NCI-H1417 (cell line): ENCODE measurements around the gene EBF3.

Experiments
- DNase-seq, 3 experiments: peaks; one replicate each; lab custom pipeline; 2025; lab: John Stamatoyannopoulos, UW

The EBF3 gene

DNA sequence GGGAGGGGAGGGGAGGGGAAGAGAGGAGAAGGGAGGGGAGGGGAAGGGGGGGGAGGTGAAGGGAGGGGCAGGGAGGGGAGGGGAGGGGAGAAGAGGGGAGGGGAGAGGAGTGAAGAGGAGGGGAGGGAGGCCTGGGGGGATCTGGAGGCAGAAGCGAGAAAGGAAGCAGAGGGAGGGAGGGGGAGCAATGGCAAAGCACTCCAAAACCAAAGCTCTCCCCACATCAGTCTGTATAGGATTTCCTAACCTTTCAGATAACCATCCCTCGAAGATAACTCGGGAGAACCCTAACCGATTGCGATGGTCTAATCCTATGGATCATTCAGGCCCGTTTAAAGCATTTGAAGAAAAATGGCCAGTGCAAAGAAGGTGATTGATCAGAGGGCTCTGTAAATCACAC lies 19.0 kb downstream of the EBF3 start:
- no peak for DNase-seq

DNA sequence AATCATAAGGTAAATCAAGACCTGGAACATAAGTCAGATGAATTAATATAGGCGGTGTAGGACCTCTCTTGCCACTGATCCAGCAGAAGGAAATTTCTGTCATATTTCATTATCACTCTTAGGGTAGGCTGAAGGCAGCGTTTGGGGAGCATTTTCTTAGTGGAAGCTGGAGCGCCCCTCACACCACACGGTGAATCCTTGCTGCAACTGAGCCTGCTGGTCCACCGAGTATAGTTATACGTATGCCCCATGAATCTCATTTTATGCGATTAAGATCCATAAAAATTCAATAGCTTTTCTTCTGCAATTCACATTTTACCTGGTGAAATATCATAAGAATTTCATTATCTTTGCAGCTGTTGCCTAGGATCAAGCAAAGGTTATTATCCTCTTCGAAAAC lies 19.6 kb downstream of the EBF3 start:
- DNase-seq = no peak

DNA sequence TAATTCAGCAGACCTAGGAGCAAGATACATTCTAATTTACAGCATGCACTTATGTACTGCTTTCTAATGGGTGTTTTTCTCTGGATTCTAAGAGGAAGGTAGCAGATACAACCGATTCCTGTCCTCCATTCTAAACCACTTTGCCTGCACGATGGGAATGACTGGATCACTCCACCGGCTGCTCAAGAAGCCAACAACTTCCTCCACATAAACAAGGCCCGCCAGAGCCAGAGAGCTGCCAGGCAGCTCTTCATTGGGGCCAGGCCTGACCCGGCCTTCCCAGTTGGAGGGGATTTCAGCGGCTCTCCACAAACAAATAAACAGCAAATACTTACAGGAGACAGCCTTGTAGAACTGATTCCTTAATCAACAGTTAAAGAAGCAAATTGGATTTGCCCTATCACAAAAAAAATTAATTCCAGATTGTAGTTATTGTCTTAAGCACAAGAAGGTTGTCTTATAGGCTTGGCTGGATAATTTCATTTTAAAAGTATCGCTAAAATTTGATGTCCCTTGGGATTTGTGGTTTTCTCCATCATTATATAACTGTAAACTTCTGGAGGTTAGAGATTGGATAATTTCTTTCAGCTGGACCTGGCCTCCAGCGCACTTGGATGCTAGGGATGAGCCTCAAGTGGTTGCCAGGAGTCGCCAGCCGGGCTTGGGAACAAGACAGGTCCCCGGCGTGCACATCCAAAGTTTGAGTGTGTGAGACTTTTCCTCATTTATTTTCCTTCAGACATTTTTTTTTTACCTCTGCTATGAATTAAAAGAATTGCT lies 20.9 kb downstream of the EBF3 start:
- no peak for DNase-seq

DNA sequence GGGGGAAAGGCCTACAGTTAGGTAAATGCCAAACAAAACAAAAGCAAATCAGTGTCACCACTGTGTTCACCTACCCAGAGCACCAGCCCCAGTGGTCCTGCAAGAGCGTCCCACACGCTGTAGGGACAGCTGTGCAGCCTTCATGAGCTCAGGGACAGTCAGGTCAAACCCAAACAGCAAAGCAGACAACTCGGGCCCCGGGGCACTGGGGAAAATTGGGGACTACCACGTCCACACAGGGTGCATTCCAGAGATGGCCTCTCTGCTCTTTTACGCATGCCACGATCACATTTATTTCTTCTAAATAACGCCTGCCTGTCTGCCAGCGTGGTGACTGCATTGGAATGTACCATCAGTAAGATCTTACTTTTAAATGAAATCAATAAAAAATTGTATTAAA lies 21.7 kb downstream of the EBF3 start:
- no peak for DNase-seq

DNA sequence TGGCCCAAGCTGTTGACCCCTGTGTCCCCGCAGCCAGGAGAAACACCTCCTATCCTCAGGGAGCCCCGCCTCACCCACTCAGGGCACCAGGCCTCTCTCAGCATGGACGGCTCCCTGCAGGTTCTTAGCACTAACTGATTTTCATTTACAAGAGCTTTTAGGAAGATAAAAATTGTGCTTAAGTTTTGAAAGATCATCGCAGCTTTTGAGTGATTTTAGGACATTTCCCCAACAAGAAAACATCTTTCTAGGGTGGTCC lies 22.1 kb downstream of the EBF3 start:
- DNase-seq = no peak

DNA sequence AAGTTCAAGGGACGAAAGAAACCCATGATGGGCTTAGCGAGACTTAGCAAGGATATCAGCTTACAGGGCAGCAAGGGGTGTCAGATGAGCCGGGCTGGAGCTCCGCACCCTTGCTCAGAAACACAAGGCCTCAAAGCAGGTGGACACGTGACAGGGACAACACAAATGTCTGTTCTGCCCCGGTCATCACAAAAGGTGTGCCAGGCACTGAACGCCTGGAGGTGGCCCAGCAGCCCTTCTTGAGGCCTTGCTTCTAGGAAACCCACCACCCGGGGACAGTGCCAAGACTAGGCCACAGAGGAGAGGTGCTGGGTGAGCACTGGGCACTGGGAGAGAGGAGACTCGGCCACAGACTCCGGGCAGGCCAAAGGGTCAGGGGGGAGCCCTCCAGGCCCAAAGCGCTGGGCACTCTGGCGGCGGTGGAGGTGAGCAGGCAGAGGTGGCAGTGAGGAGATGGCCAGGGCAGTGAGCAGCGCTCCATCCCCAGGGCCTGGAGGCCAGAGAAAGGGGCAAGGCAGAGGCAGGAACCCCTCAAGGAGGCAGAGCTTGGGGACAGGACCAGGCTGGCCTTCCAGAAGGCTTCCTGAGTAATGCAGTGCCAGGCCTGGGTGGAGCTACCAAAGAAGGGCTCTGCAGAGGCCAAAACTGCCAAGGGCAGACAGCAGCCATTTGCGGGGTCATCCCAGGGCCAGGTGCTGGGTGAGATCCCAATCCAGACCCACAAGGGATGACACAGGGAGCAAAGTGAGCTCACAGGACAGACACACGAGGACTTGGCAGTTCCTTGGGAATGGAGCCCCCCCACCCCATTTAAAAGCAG lies 22.7 kb downstream of the EBF3 start:
- no peak for DNase-seq

DNA sequence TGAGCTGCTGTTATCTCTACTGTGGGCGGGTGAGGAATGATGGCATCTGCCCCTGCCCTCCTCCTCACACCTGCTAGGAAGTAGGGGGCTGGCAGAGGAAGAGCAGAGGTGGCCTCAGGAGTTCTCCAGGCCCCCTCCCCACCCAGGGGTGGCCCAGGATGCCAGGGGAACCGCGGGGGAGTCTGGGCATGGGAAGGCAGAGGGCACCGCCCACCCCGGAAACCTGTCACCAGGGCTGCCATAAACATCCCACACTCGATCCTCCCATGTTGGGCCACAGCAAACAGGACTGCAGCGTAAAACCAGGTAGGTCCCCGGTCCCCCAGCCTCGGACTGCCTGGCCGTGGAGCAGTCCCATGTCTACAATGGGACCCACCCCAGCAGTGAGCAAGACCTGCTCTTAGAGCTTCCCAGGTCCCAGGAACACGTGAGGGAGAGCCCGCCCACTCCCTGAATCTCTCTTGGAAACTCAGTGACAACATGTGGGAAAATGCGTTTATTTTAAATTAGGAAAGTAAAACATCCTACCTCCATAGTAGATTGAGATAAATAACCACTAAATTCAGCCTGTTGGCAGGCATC lies 23.4 kb downstream of the EBF3 start:
- no peak for DNase-seq

DNA sequence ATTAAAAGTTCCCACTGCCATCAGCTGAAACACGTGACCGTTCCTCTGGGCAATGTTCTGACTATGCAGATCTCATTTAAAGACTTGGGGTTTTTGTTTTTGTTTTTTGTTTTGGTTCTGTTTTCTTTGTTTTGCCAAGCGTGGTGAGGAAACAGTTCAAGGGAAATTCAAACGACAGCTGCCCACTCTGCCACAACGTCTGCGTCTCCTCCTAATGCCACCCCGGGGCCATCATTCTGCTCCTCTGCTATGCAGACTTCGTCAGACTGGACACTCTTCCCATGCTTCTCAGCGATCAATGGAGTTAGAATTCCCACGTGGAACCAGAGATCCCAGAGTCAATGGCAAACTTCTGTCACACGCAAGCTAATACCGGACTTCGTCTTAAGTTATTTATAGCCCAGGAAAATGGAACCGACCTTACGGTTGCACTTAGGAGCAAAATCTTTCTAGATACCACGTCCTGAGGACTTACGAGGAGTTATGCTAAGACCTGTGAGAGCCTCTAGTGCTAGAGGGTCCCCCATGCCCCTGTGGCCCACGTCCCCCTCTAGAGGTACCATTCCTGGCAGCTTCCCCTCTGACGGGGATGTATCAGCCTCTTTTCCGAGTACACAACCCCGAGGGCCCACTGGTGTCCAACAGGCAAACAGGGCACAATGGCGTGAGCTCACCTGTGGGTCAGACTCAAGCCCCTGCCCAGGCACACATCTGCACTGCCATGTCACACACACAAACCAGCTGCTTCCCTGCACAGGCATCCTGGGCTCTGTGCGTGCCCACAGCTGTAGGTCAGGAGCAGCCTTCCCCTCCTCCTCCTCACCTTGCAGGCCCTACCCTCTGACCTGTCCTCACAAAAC lies 24.4 kb downstream of the EBF3 start:
- no peak for DNase-seq

DNA sequence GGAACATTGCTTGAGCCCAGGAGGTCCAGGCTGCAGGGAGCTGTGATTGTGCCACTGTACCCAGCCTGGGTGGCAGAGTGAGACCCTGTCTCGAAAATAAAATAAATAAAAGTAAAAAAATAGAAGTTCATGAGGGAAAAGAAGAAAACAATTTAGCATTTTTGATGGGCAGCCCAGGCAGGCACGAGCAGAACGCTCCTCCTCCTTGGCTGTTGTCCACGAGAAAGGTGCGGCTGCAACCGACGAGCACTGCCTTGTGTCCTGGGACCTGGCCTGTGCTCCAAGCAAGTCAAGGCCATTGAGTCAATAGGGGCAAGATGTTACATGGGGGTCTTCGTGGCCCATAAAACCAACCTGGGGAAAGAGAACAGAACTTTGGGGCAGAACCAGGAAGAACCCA lies 25.6 kb downstream of the EBF3 start:
- no peak for DNase-seq

DNA sequence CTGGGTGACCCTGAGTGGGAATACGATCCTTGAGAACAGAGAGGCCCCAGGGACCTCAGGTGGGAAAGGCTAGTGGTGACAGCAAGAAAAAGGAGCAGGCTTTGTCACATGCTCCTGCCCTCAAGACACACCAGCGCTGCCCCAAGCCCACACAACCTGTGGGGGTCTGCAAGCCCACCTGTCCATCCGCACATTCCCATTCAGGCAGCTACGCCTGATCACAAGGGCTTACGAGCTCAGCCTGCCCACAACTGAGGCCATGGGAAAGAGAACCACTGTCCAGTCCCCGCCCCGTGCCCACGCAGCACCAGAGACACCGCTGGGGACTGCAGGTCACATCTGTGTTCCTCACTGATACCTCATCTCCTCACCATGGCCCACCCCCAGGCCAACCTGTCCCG lies 26.7 kb downstream of the EBF3 start:
- DNase-seq = no peak

DNA sequence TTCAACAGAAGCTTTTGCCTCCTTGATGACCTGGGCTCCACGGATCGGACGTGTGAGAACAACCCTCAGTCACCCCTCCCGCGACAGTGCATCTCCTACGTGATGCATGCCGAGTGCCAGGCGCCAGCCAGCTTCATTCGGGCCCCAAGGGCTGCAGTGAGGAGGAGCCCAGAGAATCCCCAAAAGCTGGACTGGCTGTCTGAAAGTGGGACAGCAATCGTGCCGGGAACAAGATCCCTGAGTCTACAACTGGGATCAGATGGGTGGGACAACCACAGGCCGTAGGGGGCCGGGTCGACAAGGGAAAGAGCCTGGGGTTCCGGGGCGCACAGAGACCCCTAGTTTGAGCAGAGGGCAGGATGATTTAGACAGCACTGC lies 27.2 kb downstream of the EBF3 start:
- DNase-seq = no peak

DNA sequence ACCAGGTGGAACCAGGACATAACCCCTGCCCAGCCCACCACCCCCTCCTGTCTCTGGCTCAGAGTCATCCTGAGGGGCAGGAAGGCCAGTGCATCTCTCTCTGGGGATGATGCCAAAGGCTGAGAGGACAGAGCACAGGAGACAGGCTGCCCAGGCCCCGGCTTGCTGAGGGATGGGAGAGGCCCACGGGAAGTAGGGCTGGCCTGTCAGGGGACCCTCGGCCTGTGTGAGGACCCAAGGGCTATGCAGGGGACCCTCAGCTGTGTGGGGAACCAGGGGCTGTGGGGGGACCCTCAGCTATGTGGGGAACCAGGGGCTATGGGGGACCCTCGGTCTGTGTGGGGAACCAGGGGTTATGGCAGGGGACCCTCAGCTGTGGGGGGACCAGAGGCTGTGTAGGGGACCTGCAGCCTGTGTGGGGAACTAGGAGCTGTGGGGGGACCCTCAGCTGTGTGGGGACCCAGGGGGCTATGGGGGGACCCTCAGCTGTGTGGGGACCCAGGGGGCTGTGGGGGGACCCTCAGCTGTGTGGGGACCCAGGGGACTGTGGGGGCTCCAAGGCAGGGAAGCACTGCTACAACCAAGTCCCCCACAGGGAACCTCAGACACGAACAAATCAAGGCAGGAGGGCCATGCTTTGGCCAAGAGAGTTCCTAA lies 27.7 kb downstream of the EBF3 start:
- DNase-seq = no peak

DNA sequence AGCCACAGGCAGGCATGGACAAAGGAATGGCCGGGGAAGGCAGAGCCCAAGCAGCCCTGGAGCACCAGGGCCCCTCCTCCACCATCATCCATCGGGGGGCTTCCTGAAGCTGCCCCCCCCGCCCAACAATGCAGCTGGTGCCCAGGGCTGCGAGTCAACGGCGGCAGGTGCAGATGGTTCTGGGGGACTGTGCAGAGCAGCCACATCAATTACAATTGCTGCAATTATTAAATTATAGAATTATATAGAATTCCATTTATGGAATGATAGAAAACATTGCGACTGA lies 28.3 kb downstream of the EBF3 start:
- DNase-seq = peak in 1 of 3 experiments; percentile 28

DNA sequence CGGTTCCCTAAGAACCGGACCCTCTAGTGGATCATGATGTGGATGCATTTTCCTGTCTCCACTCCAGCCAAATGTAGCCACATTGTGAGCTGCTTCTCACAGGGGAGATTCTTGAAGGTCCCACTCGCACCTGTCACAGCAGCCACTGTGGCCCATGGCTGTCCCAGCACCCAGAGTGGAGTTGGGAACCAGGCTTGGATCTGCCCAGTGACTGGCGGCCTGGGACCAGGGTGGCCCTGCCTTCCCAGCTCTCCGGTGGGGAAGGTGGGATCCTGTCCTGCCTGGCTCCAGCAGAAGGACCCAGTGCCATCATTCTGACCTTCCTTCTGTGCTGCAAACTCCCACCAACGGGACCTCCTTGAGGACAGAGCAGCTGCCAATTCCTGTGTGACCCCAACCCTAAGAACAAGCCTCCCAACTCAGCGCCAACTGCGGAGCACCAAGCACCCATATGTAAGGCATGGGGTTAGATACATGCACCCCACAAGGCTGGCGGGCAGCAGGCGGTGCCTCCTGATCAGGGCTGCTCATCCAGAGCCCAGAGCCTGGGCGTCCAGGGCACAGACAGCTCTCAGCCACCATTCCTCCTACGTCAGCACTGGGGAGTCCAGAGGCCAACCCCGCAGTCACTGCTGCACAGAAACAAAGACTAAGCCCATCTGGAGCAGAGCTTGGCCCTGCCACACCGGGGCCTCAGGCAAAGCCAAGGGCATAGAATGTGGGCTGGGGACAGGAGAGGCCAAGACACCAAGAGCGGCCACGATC lies 28.8 kb downstream of the EBF3 start:
- DNase-seq = no peak

DNA sequence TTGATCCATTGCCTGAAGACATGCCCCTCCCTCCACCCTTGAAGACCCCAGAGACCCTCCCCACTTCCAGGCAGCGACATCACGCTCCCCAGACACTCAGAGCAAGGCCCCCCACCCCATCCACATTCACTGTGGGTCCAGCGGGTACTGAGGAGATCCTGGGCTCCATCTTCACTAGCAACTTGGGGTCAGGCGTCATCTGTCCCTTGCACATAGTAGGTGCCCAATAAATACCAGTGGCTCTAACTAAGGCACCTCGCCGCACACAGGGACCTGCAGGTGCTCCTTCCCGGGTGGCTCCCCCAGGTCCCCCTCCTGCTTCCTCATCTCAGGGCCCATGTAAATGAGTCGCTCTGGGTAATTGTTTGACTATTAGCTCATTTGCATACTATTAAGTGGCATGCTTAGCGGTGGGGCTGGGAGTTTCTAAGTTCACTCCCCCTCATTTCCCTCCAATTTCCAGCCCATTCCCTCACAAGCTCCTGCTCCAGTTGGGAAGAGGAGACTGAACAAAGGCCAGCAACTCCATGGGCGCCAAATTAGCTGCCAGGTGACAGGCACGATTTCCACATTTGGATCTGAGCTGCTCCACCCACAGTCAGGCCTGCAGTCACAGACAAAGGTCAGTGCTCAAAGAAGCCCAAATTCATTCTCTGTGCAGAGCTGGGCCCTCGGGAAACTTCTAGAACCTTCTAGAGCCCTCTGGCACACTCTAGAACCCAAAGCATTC lies 29.7 kb downstream of the EBF3 start:
- no peak for DNase-seq

DNA sequence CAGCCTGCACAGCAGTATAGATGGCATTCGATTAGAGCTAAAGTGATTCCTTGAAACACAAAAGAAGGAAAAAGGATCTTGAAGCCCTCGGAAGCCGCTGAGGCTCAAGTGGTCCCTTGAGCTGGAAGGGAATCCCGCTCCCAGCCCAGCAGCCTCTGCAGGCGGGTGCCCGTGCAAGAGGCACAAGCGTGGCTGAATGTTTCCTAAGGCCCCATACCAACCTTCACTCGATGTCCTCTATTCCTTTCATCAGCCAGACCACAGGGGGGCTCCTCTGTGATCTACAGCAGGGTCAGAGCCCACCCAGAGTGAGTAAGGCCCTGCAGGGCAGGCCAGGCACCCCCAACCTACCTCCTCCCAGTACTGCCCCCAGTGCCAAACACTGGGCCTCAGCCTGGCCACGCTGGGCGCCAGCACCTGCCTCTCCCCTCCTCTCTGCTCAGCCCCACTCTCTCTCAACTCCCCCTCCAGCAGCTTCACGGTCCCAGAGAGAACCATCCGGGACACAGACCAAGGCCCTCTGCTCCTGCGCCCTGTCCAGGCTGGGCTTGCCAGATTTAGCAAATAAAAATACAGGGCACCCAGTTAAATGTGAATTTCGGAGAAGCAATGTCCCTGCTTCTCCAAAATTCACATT lies 30.5 kb downstream of the EBF3 start:
- DNase-seq = peak in 2 of 3 experiments; percentile 7 to 47

DNA sequence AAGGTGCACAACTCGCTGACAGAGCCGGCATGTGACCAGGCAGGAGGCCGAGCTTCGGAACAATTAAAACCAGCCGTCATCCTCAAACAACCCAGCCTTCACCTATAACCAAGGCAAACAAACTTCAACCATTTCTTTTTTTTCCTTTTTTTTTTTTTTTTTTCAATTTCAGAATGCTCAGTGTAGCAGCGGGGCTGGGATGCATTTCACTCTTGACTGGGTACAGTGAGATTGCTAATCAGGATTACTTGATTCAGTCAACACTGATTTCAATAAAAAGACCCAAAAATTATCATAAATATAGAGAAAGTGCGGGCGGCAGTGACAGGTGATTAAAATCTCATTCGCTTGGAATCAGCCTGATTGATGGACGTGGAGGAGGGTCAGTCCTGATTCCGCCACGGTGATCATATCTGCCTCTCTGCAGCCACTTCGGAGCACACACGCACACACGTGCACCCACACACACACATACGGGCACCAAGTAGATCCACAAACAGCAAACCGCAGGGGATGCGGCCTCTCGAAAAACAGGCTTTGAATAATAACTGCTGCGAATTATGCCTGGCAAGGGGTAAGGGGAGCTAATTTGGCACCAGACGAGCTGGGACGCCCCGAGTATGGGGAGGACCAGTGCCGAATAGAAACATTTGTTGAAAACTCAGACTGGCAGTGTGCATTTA lies 31.2 kb downstream of the EBF3 start:
- DNase-seq = peak in 1 of 3 experiments; percentile 62

DNA sequence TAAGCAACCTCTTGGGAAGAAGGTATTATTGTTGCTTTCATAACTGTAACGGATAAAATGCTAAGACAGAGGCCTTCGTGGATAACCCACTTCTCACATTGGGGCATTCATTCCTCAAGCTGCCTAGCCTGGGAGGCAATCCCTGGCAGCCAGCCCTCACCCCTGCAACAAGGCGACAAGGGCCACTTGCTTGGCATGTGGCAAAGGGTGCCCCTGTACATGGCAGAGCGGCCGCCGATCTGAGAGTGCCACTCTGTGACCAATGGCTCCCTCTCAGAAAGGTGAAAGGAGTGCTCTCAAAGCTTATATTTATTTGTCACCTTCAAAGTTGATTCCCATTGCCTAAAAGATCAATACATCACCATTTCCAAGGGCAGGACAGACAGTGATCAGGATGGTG lies 31.9 kb downstream of the EBF3 start:
- no peak for DNase-seq
